ENCODE measurements around the gene PIK3AP1. TPM values are rescaled to one million over a fixed set of nuclear protein-coding genes. Genes with fewer than 3 reads are reported as not detected.
A peak's percentile ranks its signal among the peaks of the same experiment; 100 is the strongest.
"Not testable (repeated sequence)": the region's sequence is repeated elsewhere in the genome, so short reads cannot be mapped to it uniquely, and the experiment has no call there.

Gene PIK3AP1
- total and polyA plus RNA-seq, 10 donors = 59.8 to 256 (median 183) TPM

GRCh38 chr10:96747734-96748550 lies 27.6 kb upstream of the PIK3AP1 start:
- intact Hi-C loops (cut with DNase I; ENCODE audit: low total_unique reads) = no loop called here
- H3K4me1 ChIP-seq = peaks cover 0 to 61% (median 44%) of the 10 kb centered on the region in 6 donors
- peak overlapping the region; percentile 55 to 89 (median 74) for H3K27ac ChIP-seq
- H3K9me3 ChIP-seq = no peaks in the 10 kb centered on the region
- H3K4me3 ChIP-seq = peak overlapping the region in 1 of 8 donors; percentile 45
- TF ChIP-seq POLR2AphosphoS5 (IDR thresholded peaks at IDR 0.05) = peak in 2 of 3 donors; percentile 7 to 35
- no peak for TF ChIP-seq POLR2A (IDR thresholded peaks at IDR 0.05)
- DNase-seq = no peak
- no peaks in the 10 kb centered on the region for H3K36me3 ChIP-seq
- WGBS, 5 donors = 32 to 43% (median 37%) methylated on average over 7 of the region's 7 CpGs
- no peaks in the 10 kb centered on the region for H3K27me3 ChIP-seq (replicated peaks in 1 of 7)

GRCh38 chr10:96746503-96746902 lies 26.2 kb upstream of the PIK3AP1 start:
- H3K27ac ChIP-seq = peak overlapping the region in 4 of 8 donors; percentile 74 to 89 (median 82)
- no peak for DNase-seq
- no peak overlapping the region for H3K4me3 ChIP-seq
- H3K4me1 ChIP-seq = peaks cover 0 to 76% (median 55%) of the 10 kb centered on the region in 6 donors
- intact Hi-C loops (cut with DNase I; ENCODE audit: low total_unique reads) = no loop called here
- 66 to 88% (median 76%) methylated on average over 3 of the region's 3 CpGs for WGBS, 5 donors
- TF ChIP-seq POLR2A (IDR thresholded peaks at IDR 0.05) (no peak), CTCF (IDR thresholded peaks at IDR 0.05 in 8 of 11, conservative IDR thresholded peaks at IDR 0.05 in 3 of 11) (no peak), POLR2AphosphoS5 (IDR thresholded peaks at IDR 0.05) (no peak)
- no peaks in the 10 kb centered on the region for H3K9me3 ChIP-seq
- no peaks in the 10 kb centered on the region for H3K36me3 ChIP-seq
- no peaks in the 10 kb centered on the region for H3K27me3 ChIP-seq (replicated peaks in 1 of 7)

GRCh38 chr10:96745950-96746349 lies 25.6 kb upstream of the PIK3AP1 start:
- intact Hi-C loops (cut with DNase I; ENCODE audit: low total_unique reads) = no loop called here
- no peaks in the 10 kb centered on the region for H3K9me3 ChIP-seq
- H3K36me3 ChIP-seq = no peaks in the 10 kb centered on the region
- TF ChIP-seq POLR2AphosphoS5 (IDR thresholded peaks at IDR 0.05) (no peak), CTCF (IDR thresholded peaks at IDR 0.05 in 8 of 11, conservative IDR thresholded peaks at IDR 0.05 in 3 of 11) (no peak), POLR2A (IDR thresholded peaks at IDR 0.05) (no peak)
- no peaks in the 10 kb centered on the region for H3K27me3 ChIP-seq (replicated peaks in 1 of 7)
- no peak for DNase-seq
- H3K27ac ChIP-seq = peak overlapping the region in 3 of 8 donors; percentile 81 to 89 (median 84)
- H3K4me3 ChIP-seq = no peak overlapping the region
- peaks cover 0 to 81% (median 60%) of the 10 kb centered on the region in 6 donors for H3K4me1 ChIP-seq

GRCh38 chr10:96743988-96744585 lies 23.8 kb upstream of the PIK3AP1 start:
- TF ChIP-seq POLR2AphosphoS5 (IDR thresholded peaks at IDR 0.05) = no peak
- peak in 7 of 11 experiments; percentile 23 to 49 (median 33) for TF ChIP-seq CTCF (IDR thresholded peaks at IDR 0.05 in 8 of 11, conservative IDR thresholded peaks at IDR 0.05 in 3 of 11)
- H3K36me3 ChIP-seq = no peaks in the 10 kb centered on the region
- no peak overlapping the region for H3K4me3 ChIP-seq
- H3K27me3 ChIP-seq (replicated peaks in 1 of 7) = no peaks in the 10 kb centered on the region
- intact Hi-C loops (cut with DNase I; ENCODE audit: low total_unique reads) = no loop called here
- peak overlapping the region in 5 of 8 donors; percentile 13 to 50 (median 39) for H3K27ac ChIP-seq
- WGBS, 5 donors = 18 to 43% (median 25%) methylated on average over 7 of the region's 7 CpGs
- H3K9me3 ChIP-seq = no peaks in the 10 kb centered on the region
- no peak for DNase-seq
- peaks cover 3 to 93% (median 71%) of the 10 kb centered on the region in 6 donors for H3K4me1 ChIP-seq

GRCh38 chr10:96741557-96741956 lies 21.2 kb upstream of the PIK3AP1 start:
- 51 to 80% (median 66%) methylated on average over 6 of the region's 6 CpGs for WGBS, 5 donors
- H3K9me3 ChIP-seq; H3K27me3 ChIP-seq (replicated peaks in 1 of 7); H3K36me3 ChIP-seq; DNase-seq; intact Hi-C loops (cut with DNase I; ENCODE audit: low total_unique reads): not testable (repeated sequence)
- peak overlapping the region in 1 of 8 donors; percentile 36 for H3K4me3 ChIP-seq
- H3K4me1 ChIP-seq = peaks cover 0 to 93% (median 52%) of the 10 kb centered on the region in 6 donors
- peak overlapping the region; percentile 63 to 92 (median 86) for H3K27ac ChIP-seq
